Effector memory CD4-positive, alpha-beta T cell (primary cell): Measurements from ENCODE around the gene ARHGAP21.

ENCODE experiments used
- DNase-seq, 3 donors: peaks; one replicate each; pipeline ENCODE4 v3.0.0-alpha.2; 2020
- H3K27ac ChIP-seq: 2 replicates; pipeline ENCODE4 v1.7.0; 2013; ENCODE audit warnings: mild to moderate bottlenecking, low read length, moderate library complexity; ENCODE audit not compliant: insufficient read depth, poor library complexity, severe bottlenecking
- H3K27me3 ChIP-seq: replicated peaks from 2 replicates; pipeline ENCODE4 v1.7.0; 2013; ENCODE audit warnings: mild to moderate bottlenecking, low read length; ENCODE audit not compliant: insufficient read depth, control insufficient read depth, poor library complexity, severe bottlenecking
- H3K36me3 ChIP-seq: 2 replicates; pipeline ENCODE4 v1.7.0; 2013; ENCODE audit warnings: mild to moderate bottlenecking, low read length, moderate library complexity; ENCODE audit not compliant: control insufficient read depth, insufficient read depth
- H3K4me1 ChIP-seq: 2 replicates; pipeline ENCODE4 v1.7.0; 2013; ENCODE audit warnings: low read length, mild to moderate bottlenecking; ENCODE audit not compliant: control insufficient read depth, insufficient read depth, poor library complexity, severe bottlenecking
- H3K4me3 ChIP-seq: 2 replicates; pipeline ENCODE4 v1.7.0; 2013; ENCODE audit warnings: low read length, low read depth, mild to moderate bottlenecking; ENCODE audit not compliant: insufficient read depth, poor library complexity, severe bottlenecking
- H3K9me3 ChIP-seq: 2 replicates; pipeline ENCODE4 v1.7.0; 2013; ENCODE audit warnings: mild to moderate bottlenecking, low read length, moderate library complexity; ENCODE audit not compliant: control insufficient read depth

Gene ARHGAP21

DNA sequence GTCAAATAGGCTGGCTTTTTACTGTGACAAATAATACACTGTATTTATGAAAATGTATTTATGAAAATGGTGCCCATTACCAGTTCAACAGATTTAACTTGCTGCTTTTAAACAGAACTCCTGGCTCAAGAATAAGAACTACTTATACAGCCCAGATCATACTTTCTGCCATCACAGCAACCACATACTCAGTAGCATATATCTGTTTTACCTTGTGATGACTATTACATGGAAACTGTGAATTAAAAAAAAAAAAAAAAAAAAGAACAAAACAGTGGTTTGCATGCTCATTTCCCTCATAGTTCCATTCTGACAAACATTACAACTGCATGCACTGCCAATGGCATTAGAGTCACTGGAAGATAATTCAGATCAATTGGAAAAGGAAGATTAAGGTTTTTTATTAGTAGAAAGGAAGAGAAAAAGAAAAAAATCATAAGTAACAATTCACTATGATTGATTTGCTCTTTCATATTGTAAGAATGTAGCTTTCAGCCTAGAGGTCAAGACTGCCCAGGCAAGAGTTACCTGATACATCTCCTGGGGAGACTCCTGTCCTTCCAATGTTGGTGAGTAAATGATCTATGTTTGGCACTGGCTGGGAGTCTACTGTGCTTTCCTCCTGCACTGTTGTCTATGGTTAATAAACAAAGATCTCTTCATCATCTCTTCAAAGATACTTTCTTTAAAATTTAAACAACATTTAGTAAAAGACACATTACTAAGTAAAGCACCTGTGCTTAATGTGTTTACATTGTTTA is 132.8 kb downstream of the ARHGAP21 start:
- H3K27ac ChIP-seq = no peak overlapping the region
- H3K36me3 ChIP-seq = no peaks in the 10 kb centered on the region
- no peak for DNase-seq
- H3K9me3 ChIP-seq = no peaks in the 10 kb centered on the region
- H3K4me1 ChIP-seq = no peaks in the 10 kb centered on the region
- H3K4me3 ChIP-seq = no peak overlapping the region
- H3K27me3 ChIP-seq = no peaks in the 10 kb centered on the region

DNA sequence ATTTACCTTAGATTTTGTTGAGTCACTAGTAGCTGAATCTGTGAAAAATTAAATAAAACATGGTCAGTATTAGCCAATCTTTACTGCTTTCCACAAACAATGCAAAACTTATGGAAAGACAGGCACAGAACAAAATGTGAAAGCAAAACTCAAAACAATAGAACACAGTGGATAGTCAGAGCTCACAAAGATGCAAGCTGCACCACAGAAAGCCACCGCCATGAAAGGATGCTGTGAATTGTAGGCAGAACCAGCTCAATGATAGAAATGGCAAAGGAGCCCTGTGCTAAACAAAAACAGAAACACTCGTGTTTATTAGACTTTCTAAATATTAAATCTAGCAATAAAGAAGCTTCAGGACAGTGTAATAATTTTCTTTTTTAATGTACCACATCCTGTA is 134.4 kb downstream of the ARHGAP21 start:
- no peaks in the 10 kb centered on the region for H3K9me3 ChIP-seq
- H3K36me3 ChIP-seq = no peaks in the 10 kb centered on the region
- no peak overlapping the region for H3K27ac ChIP-seq
- DNase-seq = no peak
- no peak overlapping the region for H3K4me3 ChIP-seq
- H3K27me3 ChIP-seq = no peaks in the 10 kb centered on the region
- H3K4me1 ChIP-seq = no peaks in the 10 kb centered on the region

DNA sequence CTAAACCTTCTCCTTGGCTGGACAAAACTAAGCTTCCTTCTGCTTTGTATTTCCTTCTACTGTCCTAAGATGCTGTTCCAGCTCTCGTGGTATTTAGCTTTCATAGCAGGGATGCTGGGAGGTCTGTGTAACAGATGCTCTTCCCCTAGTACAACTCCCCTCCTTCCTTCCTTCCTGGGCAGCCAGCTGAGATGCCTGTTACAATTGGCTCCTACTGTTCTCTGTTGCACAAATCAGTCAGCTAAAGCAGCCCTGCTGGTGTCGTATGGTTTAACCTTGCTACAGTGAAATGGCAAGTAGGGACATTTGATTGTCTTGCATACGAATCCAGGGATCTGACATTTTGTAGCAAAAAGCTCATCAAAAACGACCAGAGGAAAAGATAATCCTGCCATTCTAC is 143.8 kb downstream of the ARHGAP21 start:
- Histone ChIP-seq H3K27ac (no peak overlapping the region), H3K4me3 (no peak overlapping the region), H3K27me3 (no peaks in the 10 kb centered on the region), H3K9me3 (no peaks in the 10 kb centered on the region), H3K4me1 (no peaks in the 10 kb centered on the region), H3K36me3 (no peaks in the 10 kb centered on the region)
- DNase-seq = no peak

DNA sequence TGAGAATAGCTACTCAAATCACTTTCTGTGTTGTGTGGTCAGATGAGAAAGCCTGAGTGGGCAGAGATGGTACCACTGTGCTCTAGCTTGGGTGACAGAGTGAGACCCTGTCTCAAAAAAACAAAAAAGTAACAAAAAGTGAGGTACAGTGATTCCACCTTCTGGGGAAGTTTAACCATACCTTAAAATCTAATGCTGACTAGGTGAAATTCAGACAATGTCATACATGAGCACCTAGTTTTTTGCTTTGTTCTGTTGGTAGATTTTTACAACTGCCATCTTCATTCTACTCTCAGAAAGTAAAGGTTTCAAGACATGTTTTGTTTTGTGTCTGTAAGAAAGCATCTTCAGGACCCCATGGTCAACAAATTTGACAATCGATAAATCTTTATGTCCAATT is 144.2 kb downstream of the ARHGAP21 start:
- no peak overlapping the region for H3K27ac ChIP-seq
- H3K27me3 ChIP-seq = no peaks in the 10 kb centered on the region
- DNase-seq = no peak
- no peak overlapping the region for H3K4me3 ChIP-seq
- H3K9me3 ChIP-seq = no peaks in the 10 kb centered on the region
- H3K4me1 ChIP-seq = no peaks in the 10 kb centered on the region
- no peaks in the 10 kb centered on the region for H3K36me3 ChIP-seq

DNA sequence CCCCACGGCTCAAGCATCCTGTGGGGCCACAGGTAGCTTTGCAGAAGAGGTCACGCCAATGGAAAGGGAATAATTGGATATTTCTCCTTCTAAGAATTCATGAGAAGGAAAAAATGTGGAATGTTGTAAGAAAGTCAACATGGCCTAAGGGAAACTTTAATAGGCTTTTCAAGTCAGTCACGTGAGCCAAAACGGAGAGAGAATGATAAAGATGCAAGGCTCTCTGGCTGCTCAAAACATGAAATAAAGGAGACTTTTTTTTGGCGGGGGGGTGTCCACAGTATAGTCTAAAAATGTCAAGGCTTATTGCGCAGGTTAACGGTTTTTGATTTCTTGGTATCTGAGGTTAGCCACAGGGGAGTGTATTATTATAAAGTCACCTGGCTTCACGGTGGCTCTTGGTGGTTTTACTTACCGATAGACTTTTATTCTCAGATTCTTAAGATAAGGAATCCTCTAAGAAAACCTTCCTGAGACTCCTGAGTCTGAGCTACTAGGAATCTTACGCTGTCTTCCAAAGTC is 148.1 kb downstream of the ARHGAP21 start:
- H3K4me3 ChIP-seq = no peak overlapping the region
- no peaks in the 10 kb centered on the region for H3K4me1 ChIP-seq
- DNase-seq = no peak
- no peak overlapping the region for H3K27ac ChIP-seq
- no peaks in the 10 kb centered on the region for H3K36me3 ChIP-seq
- no peaks in the 10 kb centered on the region for H3K9me3 ChIP-seq
- no peaks in the 10 kb centered on the region for H3K27me3 ChIP-seq

DNA sequence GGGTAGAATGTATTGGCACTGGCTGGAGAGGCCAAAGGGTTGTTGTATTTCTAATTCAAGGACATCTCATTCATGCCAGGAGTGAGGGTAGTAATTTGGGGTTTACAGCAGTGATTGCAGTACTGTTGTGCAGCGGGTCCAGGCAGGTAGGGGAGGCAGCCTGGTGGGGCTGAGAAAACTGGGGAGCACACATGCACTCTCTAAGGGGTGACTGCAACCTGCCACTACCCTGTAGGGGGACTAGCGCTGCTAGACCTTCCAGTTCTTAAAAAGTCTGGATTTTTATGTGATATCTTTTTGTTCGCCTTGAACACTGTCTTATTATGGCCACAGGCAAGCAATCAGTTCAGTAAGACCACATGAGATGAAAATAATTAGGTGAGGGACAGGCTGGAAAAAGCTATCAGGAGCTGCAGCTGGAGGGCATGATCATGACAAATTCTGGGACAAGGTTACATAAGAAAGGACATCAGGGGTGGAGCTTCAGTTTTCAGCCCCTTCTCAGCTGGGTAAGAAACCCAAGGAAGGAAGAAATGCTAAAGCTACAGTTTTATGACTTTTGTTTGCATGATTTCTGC is 149.0 kb downstream of the ARHGAP21 start:
- DNase-seq = no peak
- Histone ChIP-seq H3K27me3 (no peaks in the 10 kb centered on the region), H3K4me3 (no peak overlapping the region), H3K36me3 (no peaks in the 10 kb centered on the region), H3K27ac (no peak overlapping the region), H3K4me1 (no peaks in the 10 kb centered on the region), H3K9me3 (no peaks in the 10 kb centered on the region)

DNA sequence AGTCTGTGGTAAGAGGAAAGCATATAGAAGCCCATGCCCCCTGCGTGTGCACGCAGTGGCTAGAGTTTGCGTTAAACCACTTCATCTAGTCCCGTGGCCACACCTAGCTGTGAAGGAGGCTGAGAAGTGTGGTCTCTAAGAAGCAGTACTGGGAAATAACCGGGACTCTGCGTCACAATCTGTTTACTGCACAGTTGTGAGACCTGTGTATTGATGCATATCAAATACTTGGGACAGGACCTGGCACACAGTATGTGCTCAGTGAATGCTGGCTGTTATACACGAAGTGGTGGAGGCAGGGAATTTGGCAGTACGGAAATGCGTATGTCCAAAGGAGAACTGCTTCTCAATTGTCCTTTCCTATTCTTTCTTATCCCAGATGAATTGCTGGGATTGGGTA is 149.5 kb downstream of the ARHGAP21 start:
- Histone ChIP-seq H3K36me3 (no peaks in the 10 kb centered on the region), H3K27ac (no peak overlapping the region), H3K4me3 (no peak overlapping the region), H3K9me3 (no peaks in the 10 kb centered on the region), H3K27me3 (no peaks in the 10 kb centered on the region), H3K4me1 (no peaks in the 10 kb centered on the region)
- no peak for DNase-seq

DNA sequence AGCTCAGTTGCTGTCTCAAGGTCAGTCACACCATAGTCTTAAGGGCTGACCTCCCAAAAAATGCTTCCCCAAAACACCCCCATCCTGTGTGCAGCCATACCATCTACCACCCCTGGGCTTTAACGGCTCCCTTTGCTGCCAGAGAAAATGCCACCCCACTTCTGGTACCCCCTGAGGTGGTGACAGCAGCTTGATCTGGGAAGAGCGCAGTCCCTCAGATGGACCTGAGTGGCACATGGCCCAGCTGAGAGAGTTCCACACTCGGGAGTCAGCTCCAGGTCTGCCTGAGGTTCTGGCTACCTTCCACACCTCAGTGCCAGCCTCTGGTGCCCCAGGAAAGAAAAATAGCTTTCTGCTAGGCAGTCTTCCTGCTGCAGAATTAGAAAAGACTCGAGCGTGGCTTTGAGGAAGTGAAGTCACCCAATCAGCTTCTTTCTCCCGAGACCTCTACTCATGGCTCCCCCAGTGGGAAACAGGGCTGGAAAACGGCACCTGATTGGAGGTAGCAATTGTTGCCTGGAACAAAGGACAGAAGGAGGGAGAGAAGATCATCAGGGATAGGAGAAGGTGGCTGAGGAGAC is 151.7 kb downstream of the ARHGAP21 start:
- DNase-seq = no peak
- H3K27me3 ChIP-seq = no peaks in the 10 kb centered on the region
- no peaks in the 10 kb centered on the region for H3K36me3 ChIP-seq
- no peak overlapping the region for H3K4me3 ChIP-seq
- H3K27ac ChIP-seq = no peak overlapping the region
- no peaks in the 10 kb centered on the region for H3K4me1 ChIP-seq
- H3K9me3 ChIP-seq = no peaks in the 10 kb centered on the region

DNA sequence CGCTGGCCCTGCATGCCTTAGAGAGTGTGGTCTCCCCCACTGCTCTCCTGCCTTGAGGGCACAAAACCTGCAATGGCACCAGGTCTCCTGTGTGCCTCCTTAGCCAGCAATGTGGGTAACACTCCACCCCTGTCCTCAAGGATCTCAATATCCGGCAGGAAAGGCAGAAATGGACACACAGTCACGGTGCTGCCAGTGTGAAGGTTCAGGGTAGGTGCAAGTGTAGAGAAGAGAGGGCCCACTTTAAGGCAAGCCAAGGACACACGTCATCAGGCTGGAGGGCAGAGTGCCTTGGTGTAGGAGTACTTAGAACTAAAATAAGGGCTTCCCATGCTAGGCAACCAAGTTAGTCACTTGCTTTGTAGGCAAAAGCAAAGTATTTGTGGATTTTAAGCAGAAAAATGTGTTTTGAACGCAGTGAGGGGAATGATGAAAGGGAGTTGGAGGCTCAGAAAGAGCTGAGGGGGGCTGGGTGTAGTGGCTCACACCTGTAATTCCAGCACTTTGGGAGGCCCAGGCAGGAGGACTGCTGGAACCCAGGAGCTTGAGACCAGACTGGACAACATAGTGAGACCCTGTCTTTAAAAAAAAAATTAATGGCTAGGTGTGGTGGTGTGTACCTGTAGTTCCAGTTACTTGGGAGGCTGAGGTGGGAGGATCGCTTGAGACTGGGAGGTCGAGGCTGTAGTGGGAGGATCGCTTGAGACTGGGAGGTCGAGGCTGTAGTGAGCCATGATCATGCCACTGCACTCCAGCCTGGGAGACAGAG is 152.8 kb downstream of the ARHGAP21 start:
- Histone ChIP-seq H3K36me3 (no peaks in the 10 kb centered on the region), H3K4me3 (no peak overlapping the region), H3K9me3 (no peaks in the 10 kb centered on the region), H3K27ac (no peak overlapping the region), H3K4me1 (no peaks in the 10 kb centered on the region), H3K27me3 (no peaks in the 10 kb centered on the region)
- no peak for DNase-seq
